Renal pelvis (tissue), 3 donors: ENCODE results near the gene ZDHHC17. TPM values are rescaled to one million over a fixed set of nuclear protein-coding genes. Genes with fewer than 3 reads are reported as not detected.

Experiments used
- polyA plus RNA-seq, 3 donors: library from polyadenylated mRNA; unstranded; fragments of 120-200 nt; gene quantifications; one replicate each; pipeline ENCODE4 v1.2.1, GENCODE V29; 2013; ENCODE audit not compliant: insufficient read length in 3 of 3

ZDHHC17 gene
- polyA plus RNA-seq, 3 donors: 50.6 to 81.8 (median 77.8) TPM

Other genes starting within 250 kb of the ZDHHC17 start
- gene OSBPL8, start 204.3 kb upstream of the ZDHHC17 start, polyA plus RNA-seq: 10 to 100 TPM; 61.0 to 70.1 (median 63.7) TPM
- gene CSRP2, start 114.9 kb downstream of the ZDHHC17 start, polyA plus RNA-seq: 100 to 1,000 TPM in 1 of 3 donors, 10 to 100 TPM in 2; 83.5 to 113 (median 96.1) TPM